Stimulated activated CD8-positive, alpha-beta memory T cell treated with anti-CD3 and anti-CD28 coated beads, Interleukin-12 subunit alpha, Interleukin-12 subunit beta, amount 100 ng/mL, for 1 hour (primary cell): ENCODE measurements around the gene ADISSP.

ENCODE experiments used
- DNase-seq: peaks from one replicate; pipeline ENCODE4 v3.0.0-alpha.2; 2020; ENCODE audit warnings: low read depth

ADISSP gene

DNA sequence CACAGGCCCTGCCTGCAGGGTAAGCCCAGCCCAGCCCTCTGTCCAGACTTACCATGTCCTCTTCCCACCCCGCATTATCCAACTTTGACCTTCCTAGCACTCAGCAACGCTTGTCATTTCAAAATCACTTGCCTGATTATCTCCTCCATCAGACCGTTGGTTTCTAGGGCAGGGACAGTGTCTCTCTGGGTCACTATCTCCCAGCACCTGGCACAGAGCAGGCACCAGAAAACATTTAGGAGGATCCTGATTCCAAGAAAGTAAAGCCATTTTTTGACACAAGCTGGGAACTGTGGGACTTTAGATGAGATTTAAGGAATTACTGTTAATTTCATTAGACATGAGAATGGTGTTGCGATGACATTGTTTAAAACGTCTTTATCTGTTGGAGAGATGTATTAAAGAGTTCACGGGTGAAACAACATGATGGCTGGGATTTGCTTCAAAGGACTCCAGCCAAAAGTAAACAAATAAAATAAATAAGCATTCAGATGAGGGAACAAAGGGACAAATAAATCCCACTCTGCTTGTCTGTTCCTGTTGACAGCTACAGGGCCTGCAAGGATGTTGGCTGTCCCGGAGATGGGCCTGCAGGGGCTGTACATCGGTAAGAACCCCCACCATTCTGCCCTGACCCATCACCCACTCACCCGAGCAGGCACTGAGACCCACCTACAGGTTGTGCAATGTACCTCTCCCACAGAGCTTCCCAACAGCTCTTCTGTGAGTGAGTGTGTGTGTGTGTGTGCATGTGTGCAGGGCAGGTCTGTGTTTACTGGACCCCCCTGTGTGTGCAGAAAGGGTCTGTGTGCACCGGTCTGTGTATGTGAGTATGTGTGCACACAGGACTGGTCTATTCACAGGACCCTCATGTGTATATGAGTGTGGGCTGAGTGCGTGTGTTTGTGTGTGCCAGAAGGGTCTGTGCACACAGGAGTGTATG, 29.2 kb downstream of the ADISSP start:
- no peak for DNase-seq

DNA sequence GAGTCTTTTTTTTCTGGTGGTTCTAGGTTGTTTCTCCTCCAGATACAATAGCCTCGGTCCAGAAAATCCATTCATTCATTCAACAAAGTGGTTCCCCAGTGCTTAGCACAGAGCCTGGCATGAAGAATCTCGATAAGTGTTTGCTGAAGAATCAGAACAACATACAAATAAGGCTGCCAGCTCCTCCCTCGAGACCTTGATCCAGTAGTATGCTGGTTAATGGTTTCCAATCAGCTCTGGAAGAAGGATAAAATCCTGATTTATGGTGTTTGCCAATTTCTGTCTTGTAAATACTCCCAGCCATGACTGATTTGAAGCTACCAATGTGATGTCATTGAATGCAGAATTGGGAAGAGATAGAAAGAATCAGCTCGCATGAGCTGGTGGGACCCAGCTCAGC, 31.8 kb downstream of the ADISSP start:
- no peak for DNase-seq

DNA sequence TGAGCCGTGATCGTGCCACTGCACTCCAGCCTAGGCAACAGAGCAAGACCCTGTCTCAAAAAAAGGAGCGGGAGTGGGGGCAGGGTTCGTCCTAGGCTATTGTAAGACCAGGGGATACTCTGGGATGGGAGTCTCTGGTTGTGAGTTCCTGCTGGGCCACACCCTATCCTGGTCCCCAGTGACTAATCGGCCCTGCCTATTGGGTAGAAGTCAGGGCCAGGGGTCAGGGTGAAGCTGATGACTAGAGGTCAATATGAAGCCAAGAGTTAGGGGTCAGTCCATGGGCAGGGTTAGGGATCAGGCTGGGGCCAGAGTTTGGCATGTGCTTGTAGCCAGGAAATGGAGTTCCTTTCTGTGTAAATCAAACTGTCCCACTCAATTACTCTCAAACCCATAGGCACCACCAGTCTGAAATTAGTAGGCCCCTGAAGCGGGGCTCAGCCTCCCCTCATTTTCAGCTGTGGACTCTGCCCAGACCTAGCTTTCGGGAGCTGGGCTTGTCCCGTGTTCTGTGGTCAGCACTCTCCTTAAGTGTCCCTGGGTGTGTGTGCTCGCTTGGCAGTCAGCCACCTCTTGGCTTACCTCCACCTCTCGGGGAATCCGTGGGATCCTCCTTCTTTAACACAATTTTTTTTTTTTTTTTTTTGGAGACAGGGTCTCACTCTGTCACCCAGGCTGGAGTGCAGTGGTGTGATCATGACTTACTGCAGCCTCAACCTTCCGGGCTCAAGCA, 33.3 kb downstream of the ADISSP start:
- no peak for DNase-seq

DNA sequence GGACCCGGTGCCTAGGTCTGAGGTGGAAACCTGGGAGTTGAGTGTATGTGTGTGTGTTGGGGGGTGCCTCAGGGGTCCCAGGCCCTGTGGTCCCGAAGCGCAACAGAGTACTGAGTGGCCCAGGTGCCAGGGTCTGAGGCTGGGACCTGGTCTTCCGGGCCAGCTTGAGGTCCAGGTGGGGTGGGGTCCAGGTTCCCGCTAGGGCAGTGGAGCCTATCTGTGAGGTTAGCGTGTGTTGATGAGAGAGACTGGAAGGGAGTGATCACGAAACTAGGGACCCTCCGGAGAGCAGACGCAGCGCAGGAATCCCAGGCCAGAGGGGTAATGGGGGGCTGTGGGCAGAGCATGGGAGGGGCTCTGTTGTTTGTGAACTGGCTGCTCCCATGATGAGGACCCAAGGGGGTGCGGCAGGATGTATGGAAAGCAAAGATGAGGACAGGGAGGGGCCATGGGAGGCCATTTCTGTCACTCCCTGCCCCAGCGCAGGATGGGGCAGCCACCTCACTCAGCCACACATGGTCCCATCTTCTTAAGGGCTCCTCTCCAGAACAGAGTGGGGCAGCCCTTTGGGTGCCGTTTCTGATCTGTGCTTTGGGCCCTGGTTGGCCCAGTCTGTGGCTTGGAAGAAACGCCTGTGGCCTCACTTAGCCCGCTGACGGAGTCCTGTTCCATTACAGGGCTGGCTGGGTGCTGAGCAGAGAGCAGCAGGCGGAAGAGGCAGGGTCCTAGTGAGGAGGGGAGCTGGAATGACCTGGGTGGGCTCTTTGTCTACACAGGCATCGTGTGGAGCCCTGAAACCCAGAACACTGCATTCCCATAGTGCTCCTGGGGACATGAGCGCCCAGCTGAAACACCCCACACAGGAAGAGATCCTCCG, 34.2 kb downstream of the ADISSP start:
- no peak for DNase-seq

DNA sequence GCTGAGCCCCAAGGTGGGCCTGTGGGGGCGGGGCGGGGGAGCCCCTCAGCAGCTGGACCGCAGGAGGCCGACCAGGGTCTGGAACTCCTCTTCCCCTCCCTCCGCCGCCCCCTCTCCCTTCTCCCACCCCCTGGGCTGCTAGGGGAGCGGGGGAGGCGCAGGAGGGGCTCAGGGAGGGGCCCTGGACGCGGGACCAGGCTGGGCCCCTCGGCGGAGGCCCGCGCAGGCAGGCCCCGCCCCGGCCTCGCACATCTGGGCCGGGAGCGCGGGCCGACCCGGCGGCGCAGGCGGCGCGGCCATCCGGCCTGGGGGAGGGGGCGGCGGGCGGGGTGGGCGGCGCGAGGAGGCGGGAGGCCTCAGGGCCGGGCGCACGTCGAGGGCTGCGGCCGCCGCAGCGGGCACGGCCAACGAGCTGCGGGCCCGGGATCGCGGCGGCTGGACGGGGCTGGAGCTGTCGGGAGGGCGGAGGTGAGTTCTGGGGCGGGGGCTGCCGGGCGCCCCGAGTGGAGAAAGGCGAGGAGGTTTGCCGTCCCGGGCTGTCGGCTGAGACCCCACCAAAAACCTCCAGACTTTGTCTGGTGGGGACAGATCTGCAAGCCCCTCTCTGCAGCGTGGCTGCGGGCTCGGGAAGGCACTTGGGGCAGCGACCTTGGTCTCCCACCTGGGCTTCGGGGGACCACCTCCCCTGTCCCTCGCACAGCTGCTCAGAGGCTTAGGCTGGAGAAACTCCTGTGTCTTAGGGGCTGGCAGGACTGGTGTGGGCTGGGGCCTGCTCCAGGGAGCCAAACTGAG, 35.0 kb downstream of the ADISSP start, which contains the start of gene HSPA12B:
Gene HSPA12B, plus strand, starts transcription at position 359 of the 792 bp plus-strand sequence. CDS start 5,990 bp downstream, outside the sequence.
- DNase-seq, result no peak

DNA sequence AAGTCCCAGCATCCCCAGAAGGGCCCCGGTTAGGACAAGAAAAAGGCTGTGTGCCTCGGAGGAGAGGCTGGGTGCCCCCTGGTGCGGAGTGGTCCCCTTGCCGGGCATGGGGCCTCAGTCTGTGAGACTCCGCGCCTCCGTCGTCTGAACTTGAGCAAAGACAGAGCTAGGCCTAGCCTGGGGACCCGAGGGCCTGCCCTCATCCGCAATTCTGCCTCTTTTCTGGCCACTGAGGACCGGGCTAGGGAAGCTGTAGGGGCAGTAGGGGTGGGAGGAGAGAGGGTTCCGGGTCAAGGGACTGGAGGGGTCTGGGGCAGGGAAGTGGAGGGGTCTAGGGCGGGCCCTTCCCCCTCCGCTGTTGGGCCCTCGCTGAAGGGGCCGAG, 35.6 kb downstream of the ADISSP start:
- no peak for DNase-seq

DNA sequence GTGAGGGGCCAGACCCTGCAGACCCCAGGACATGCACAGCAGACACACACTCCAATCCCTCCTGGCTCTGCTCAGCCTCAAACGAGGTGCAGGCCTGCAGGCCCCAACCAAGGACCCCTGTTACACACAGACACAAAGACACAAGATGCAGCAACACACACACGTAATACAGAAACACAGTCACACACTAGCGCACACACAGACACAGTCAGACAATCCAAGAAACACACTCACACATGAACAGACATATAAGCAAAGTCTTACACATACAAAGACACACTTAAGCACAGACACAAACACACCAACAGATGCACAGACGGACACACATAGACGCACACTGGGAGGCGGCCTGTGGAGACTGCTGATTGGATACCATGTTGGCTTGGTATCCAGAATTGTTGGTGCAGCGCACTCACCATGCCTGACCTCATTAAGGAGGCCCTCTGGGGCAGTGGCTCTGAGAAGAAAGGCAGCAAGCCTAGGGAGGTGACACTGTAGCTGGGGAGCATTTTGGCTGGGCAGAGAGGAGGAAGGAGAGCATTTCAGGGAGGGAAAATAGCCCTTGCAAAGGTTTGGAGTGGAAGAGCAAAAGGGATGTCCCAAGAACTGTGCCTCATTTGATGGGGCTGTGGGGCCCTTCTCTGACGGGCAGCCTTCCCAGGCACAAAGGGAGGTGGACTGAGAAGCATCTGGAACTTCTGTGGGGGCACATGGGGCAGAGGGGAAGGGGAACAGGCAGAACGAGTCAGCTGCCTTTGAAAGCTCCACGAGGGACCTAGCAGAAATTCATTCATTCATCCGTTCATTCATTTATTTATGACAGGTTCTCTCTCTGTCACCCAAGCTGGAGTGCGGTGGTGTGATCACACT, 36.5 kb downstream of the ADISSP start:
- no peak for DNase-seq

DNA sequence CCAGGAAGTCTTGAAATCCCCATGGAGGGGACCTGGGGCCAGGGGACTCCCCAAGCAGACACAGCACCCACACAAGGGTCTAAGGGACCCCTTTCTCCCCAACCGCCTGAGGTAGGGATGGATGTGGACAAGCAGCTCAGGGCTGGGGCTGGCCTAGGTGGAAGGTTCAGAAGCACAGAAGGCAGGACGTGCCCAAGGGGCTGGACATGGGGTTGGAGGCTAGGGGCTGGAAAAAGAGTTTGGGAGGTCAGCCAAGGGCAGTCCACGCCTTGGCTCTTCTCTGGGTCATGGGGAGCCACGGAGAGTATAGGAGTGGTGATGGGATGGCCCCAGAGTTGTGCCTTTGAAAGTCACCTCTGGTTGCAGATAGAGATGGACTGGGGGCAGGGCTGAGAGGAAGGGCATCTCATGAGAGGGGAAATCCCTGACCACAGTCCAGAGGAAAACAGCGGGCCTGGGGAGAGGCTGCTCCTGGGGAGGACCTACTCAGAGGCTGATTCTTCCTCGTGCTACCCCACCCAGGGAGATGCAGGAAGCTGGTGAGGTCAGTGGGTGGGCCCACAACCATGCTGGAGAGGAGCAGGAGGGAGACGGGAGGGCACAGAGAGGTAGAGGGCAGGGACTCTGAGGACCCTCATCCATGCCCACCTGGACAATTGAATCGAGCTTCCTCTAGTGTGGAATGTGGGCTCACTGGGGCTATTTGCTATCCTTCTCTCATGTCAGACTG, 37.6 kb downstream of the ADISSP start:
- DNase-seq, result no peak

DNA sequence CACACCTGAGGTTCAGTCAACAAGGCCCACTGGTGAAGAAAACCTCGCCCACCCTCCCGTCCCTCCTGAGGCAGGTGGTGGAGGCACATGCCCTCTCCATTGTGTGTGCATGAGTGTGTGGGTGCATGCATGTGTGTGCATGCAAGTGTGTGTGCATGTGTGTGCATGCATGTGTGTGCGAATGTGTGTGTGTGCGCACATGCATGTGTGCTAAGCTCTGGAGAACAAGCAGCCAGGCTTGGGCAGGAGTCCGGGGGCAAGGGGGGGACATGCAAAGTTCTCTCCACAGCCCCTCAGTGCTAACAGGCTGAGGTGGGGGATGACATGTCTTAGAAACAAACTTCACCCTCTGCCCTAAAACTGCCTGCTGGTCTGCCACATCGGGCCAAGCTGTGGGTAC, 38.2 kb downstream of the ADISSP start:
- DNase-seq, result no peak

DNA sequence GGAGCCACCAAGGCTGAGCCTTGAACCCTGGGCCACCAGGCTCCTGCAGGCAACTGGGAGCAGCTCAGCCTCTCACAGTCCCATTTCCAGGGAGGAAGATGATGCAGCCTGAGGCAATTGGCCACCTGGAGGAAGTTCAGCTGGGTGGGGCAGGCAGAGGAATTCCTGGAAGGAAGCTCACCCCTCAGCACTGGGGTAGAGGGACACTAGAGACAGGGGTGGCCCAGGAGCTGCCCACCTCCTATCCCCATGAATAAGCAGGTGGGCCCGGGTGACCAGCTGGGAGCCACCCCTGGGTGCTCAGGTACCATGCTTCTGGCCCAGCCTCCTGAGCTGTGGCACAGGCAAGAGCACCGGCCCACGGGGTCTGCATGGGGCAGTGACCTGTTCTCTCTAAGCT, 38.7 kb downstream of the ADISSP start:
- no peak for DNase-seq

DNA sequence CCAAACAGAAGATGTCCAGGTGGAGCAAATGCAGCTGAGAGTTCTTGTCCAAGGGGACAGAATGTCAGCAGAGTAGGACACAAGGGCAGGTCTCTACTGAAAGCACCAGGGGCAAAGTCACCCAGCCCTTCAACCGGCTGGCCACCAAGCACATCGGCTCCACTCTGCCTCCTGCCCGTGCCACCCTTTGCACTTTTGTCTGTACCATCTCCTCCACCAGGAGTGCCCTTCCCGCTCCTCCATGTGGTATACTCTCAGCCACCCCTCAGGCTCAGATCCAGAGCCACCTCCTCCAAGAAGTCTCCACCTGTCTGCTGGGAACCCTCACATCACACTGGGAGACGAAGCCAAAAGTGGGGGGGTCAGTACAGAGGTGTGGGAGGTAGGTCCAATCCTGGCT, 39.2 kb downstream of the ADISSP start:
- no peak for DNase-seq

DNA sequence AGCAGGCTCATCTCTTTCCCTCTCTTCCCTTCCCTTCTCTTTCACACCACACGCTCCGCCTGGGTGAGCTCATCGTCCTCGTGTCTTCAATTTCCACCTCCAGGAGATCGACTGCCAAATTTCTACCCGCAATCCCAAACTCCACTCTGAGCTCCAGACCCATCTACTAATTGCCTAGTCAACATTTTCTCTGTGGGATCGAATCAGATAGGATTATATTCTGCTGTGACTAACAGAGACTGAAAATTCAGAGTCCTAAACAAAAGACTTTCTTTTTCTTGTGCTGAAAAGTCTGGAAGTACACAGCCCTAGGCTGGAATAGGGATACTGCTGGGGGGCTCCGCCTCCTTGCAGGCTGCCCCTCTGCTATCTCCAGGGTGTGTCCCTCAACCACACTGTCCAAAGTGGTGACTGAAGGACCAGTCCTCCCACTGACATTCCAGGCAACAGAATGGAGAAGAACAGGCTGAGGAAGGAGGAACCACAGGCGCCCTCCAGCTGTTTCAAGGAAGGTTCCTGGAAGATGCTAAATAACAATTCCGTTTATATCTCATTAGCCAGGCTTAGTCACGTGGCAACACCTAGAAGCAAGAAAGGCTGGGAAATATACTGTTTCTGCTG, 40.0 kb downstream of the ADISSP start:
- DNase-seq, result no peak

DNA sequence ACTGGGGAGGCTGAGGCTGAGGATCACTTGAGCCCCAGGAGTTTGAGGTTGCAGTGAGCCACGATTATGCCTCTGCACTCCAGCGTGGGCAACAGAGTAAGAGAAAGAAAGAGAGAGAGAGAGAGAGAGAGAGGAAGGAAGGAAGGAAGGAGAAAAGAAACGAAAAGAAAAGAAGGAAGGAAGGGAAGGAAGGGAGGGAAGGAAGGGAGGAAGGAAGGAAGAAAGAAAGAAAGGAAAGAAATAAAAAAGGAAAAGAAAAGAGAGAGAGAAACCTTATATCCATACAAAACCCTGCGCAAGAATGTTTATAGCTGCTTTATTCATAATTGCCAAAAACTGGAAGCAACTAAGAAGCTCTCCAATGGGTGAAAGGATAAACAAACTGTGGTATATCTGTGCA, 43.2 kb downstream of the ADISSP start:
- DNase-seq, result no peak

DNA sequence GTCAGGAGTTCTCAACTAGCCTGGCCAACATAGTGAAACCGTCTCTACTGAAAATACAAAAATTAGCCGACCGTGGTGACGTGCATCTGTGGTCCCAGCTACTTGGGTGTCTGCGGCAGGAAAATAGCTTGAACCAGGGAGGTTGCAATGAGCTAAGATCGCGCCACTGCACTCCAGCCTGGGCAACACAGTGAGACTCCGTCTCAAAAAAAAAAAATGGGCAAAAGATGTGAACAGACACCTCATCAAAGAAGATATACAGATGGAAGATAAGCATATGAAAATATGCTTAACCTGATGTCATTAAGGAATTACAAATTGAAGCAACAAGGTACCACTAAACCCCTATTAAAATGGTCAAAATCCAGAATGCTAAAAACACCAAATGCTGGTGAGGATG, 44.3 kb downstream of the ADISSP start:
- no peak for DNase-seq

DNA sequence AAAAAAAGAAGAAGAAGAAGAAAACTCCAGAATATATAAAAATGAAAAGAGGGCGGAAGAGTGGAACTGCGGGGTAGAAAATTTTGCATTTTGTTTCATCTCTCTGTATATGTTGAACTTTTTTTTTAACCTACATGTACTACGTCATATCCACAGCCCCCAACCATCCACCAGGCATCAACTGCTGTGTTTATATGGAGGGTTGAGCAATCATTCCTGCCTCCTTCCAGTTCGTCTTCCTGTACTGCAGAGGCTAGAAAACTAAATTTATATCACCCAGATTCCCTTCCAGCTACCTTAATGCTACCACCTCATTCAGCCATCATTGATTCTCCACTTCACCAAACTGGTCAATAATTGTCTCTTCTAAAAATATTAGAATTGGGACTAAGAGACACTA, 45.6 kb downstream of the ADISSP start:
- DNase-seq, result no peak

DNA sequence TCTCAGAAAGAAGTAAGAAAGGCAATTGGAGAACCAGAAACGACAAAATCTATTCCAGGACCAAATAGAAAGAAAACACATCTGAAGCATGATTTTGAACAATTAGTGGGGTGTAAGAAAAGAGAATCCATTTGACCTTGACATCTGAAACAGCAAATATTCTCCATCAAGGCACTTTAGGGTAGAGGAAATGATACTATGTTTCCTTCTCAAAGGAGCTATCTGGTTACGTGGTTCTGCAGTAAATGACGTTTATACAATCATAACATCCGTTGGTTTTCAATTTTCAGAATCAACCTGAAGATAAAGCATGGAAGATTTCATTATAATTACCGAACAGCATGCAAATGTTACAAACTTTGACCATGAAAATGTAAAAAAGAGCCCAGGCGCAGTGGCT, 46.9 kb downstream of the ADISSP start:
- DNase-seq, result no peak

DNA sequence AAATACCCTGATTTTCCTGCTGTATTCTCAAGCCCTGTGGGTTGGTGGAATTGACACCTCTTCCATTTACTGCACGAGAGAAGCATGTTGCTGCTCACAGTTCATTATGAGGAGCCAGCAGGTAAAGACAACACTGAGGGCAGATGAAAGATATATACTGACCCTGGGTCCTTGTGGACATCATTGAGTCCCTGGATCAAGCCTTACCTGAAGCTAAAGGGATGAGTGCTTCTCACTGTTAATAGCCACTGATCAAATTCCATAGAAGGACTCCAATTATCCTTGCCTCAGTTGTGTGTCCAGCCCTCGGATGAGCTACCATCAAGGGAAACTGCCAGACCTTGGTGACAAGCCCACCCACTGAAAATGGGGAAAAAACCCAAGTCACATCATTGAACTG, 47.5 kb downstream of the ADISSP start:
- no peak for DNase-seq

DNA sequence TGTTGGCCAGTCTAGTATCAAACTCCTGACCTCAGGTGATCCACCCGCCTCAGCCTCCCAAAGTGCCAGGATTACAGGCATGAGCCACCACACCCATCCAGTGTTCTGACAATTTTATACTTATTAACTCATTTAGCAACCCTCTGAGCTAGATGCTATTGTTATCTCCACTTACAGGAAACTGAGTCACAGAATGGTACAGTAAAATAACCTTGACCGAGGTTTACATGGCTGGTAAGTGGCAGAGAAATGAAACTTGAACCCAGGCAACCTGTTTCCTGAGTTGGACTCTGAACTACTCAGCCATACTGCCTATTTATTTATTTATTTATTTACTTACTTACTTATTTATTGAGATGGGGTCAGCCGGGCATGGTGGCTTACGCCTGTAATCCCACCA, 48.5 kb downstream of the ADISSP start:
- DNase-seq, result no peak

DNA sequence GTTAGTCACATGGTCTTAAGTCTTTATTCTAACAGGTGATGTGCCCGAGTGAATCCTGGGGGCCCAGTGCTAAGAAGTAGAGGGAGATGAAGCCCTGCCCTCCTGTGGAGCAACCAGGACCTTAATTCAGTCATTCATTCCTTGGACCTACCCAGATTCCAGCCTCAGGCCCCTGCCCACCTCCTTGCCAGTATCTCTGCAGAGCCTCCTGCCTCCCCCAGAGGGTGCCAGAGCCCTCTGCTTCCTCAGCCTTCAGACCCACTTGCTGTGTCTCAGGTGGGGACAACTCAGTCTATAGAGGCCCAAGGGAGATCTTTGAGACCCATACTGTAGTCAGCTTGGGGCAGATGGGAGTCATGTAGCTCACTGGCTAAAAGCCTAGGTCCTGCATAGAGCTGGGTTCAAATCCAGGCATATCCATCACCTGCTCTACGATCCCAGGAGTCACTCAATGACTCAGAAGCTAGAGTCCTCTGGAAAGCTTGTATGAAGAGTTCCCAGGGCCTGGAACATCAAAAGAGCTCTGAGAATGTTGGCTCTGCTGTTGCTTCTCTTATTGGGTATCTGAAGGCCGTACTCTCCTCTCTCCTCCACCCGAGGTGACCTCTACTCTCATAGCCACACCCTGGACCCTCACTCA, 51.2 kb downstream of the ADISSP start:
- no peak for DNase-seq
